GM13977 (cell line): ENCODE results near the gene IVD.

ENCODE experiments used
- DNase-seq: peaks from one replicate; pipeline ENCODE4 v3.0.0; 2012; ENCODE audit warnings: low spot score
- in situ Hi-C: fragments of 300-500 bp; cut with MboI; formaldehyde crosslinking; loops from one replicate; pipeline ENCODE4 v1.12.0; 2022; ENCODE audit warnings: low sequenced_read_pairs, low pct_unique_long_range_greater_than_20kb, mixed read lengths, inconsistent platforms; ENCODE audit not compliant: unreplicated experiment
- TF ChIP-seq, protein P1 (sequence below): IDR thresholded peaks from 2 replicates; pipeline ENCODE4 v1.5.1; 2012; ENCODE audit warnings: mild to moderate bottlenecking, control low read depth; ENCODE audit not compliant: insufficient read depth; ENCODE audit errors: extremely low read depth, missing control alignments

Gene IVD

DNA sequence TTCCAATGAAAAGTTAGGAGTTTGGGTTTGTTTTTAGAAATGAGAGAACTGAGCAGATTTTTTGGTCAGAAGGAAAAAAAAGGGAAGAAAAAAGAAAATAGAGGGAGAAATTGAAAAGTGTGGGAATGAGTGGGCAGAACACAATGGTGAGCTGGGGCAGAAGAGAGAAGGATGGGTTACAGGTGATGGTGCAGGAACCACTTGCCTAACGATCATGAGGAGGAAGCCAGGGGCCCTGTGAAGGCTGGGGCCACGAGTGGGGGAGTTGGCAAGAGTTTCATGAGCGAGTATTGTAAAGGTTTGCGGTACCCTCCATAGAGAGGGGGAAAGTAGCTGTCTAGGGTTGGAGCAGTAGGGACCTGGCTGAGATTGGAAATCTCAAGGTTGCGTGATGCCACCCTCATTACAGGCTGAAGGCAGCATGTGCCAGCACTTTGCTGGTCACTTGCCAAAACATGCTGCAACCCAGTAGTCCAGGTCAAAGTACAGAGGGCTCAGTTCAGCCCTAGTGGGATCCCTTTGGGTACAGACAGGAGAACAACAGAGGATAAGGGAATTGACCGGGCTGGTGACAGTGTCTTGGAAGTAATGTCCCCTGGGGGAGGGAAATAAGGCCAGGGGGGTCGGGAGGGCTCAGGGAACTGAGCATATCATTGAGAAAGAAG is 6.6 kb downstream of the IVD start:
- no peak for DNase-seq
- TF ChIP-seq, protein P1, sequence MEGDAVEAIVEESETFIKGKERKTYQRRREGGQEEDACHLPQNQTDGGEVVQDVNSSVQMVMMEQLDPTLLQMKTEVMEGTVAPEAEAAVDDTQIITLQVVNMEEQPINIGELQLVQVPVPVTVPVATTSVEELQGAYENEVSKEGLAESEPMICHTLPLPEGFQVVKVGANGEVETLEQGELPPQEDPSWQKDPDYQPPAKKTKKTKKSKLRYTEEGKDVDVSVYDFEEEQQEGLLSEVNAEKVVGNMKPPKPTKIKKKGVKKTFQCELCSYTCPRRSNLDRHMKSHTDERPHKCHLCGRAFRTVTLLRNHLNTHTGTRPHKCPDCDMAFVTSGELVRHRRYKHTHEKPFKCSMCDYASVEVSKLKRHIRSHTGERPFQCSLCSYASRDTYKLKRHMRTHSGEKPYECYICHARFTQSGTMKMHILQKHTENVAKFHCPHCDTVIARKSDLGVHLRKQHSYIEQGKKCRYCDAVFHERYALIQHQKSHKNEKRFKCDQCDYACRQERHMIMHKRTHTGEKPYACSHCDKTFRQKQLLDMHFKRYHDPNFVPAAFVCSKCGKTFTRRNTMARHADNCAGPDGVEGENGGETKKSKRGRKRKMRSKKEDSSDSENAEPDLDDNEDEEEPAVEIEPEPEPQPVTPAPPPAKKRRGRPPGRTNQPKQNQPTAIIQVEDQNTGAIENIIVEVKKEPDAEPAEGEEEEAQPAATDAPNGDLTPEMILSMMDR: no peak
- in situ Hi-C loops: loop anchor here (25.0 kb wide), 1 partner anchor 375 kb away; the partner anchor contains the start of gene SRP14

DNA sequence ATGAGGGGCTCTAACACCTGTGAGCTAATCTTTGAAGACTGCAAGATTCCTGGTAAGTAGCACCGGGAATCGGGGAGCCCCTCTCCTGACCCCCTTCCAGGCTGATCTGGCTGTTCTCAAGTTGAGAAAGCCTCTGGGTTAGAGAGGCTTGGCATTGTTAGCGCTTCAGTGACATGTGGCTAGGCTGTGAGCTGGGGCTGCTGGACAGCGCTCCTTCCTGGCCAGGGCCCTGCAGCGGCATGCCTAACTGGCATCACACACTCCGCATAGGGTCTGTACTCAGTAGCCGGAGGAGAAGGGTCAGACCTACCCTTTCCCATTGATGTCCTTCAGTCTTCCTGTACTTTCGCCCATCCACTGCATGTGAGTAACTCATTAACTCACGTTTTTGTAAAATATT is 7.4 kb downstream of the IVD start:
- in situ Hi-C loops: loop anchor here (25.0 kb wide), 1 partner anchor 376 kb away; the partner anchor contains the start of gene SRP14

DNA sequence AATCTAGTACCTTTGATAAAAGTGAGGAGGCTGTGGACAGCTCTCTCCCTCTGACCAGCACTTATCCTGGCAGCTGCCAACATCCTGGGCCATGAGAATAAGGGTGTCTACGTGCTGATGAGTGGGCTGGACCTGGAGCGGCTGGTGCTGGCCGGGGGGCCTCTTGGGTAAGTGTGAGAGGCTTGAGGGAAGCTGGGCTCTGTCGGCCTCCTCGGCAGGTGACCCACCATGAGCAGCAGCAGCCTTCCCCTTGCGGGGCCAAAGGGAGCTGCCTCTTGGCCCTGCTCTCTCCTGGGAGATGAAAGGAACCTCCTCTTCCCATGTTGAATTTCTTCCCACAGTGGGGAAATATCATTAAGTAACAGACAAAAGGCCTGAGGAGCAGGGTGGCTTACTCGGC is 9.2 kb downstream of the IVD start:
- TF ChIP-seq, protein P1: no peak
- no peak for DNase-seq
- in situ Hi-C loops: loop anchor here (25.0 kb wide), 1 partner anchor 378 kb away; the partner anchor contains the start of gene SRP14

More for the DNA sequence above, 7.4 kb downstream of the IVD start:
- DNase-seq: no peak
- TF ChIP-seq, protein P1: no peak

DNA sequence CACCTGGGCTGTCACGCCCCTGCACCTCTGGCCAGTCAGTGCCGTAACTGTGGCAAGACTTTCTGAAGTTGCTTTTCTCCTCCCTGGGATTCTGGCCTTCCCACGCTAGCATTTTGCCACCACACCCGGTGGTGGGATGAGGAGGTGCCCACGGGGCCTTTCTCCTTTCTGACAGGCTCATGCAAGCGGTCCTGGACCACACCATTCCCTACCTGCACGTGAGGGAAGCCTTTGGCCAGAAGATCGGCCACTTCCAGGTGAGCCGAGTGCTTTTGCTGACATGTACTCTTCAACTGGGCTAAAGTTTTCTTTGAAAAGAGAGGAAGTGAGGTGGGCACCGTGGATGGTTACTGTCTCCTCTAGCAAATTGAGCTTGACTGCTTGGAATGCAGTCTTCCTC is 9.6 kb downstream of the IVD start:
- TF ChIP-seq, protein P1: no peak
- no peak for DNase-seq
- in situ Hi-C loops: loop anchor here (25.0 kb wide), 1 partner anchor 378 kb away; the partner anchor contains the start of gene SRP14

DNA sequence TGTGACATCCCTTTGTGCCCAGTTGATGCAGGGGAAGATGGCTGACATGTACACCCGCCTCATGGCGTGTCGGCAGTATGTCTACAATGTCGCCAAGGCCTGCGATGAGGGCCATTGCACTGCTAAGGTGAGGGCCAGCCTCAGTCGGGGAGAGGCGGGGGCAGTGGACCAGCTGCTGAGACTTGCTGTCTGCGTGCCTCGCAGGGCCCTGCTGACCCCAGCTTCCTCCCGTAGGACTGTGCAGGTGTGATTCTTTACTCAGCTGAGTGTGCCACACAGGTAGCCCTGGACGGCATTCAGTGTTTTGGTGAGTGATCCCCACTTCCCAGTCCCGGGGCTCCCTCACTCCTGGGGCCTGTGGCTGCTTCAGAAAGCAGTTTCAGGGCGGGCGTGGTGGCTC is 10.5 kb downstream of the IVD start:
- TF ChIP-seq, protein P1: no peak
- in situ Hi-C loops: loop anchor here (25.0 kb wide), 1 partner anchor 379 kb away; the partner anchor contains the start of gene SRP14
- no peak for DNase-seq

DNA sequence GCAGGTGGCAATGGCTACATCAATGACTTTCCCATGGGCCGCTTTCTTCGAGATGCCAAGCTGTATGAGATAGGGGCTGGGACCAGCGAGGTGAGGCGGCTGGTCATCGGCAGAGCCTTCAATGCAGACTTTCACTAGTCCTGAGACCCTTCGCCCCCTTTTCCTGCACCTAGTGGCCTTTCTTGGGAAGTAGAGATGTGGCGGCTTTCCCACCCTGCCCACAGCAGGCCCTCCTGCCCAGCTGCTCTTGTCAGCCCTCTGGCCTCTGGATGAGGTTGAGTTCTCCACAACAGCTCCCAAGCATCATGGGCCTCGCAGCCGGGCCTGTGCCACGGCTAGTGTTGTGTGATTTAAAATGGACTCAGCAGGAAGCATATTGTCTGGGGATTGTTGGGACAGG is 12.5 kb downstream of the IVD start:
- in situ Hi-C loops: loop anchor here (25.0 kb wide), 1 partner anchor 381 kb away; the partner anchor contains the start of gene SRP14
- TF ChIP-seq, protein P1: no peak
- no peak for DNase-seq
